ENCODE results near the gene ATE1. TPM values are rescaled to one million over a fixed set of nuclear protein-coding genes. Genes with fewer than 3 reads are reported as not detected.

The ATE1 gene
- total and polyA plus RNA-seq, 2 experiments from 2014 or later: 17.4 to 24.5 TPM

DNA sequence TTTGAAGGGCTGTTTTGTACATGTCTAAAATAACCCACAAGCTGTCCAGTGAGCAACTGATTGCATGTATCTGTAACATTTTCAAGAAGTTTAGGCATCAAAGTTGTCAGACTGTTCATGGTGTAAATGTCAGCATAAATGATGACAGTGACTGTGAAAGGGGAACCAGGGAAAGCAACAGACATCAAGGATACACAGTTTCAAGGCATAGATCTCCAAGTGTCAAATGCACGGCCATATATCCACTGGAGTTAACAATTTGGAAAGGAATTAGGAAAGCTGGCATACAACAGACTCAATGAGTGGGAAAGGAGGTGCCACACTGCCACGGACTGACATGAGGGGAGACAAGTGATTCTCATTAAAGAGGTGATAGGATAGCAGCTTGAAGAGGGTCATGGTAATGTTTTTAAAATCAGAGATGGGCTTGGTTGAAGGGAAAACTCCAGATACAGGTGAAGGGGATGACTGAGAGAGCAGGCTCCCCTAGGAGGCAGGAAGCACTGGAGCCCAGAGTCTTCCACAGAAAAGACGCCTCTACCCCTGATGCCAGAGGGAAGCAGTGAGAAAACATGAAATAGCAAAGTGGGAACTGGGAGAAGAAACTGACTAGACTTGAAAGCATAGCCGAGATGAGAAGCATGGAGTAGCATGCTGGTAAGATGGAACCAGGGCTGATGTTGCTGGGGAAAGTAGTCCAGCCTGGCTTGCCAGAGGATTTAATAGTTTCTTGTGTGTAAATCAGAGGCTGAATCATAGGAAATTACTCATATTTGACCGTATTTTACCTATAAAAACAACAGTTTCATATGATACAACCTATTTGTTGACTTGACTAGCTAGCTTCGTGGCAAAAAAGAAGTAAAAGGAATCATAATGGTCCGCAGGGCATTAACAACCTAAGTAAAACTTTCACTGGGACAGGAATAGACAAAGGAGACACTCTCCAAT lies 28.6 kb upstream of the ATE1 start:
- Histone ChIP-seq H3F3A (replicated peaks; ENCODE audit: low read depth) (no peaks in the 10 kb centered on the region), H3K27ac (ENCODE audit: low read depth) (no peak overlapping the region; the same call in 1 of the 2 replicates), H3K9me2 (ENCODE audit: insufficient read depth) (no peaks in the 10 kb centered on the region), H3K79me2 (replicated peaks; ENCODE audit: insufficient read depth) (no peaks in the 10 kb centered on the region), H3K4me2 (no peak overlapping the region), H3K4me1 (ENCODE audit: insufficient read depth) (peaks cover 14% of the 10 kb centered on the region), H3K4me3 (no peak overlapping the region), H2AFZ (no peak overlapping the region), H3K36me3 (ENCODE audit: insufficient read depth) (0 out of 2 replicates have a peak, but pooled peaks cover 6% of the 10 kb centered on the region), H4K20me1 (replicated peaks; ENCODE audit: insufficient read depth) (no peaks in the 10 kb centered on the region), H3K27me3 (ENCODE audit: insufficient read depth) (no peaks in the 10 kb centered on the region)
- peaks cover 2% of the 10 kb centered on the region for H3K27me3 Mint-ChIP-seq (ENCODE audit: insufficient read depth, low read depth, poor library complexity)
- H3K9me3 Mint-ChIP-seq: no peaks in the 10 kb centered on the region
- peaks cover 18% of the 10 kb centered on the region; the same call in 2 of the 3 replicates for H3K4me1 Mint-ChIP-seq
- DNase-seq (ENCODE audit: low spot score): no peak
- no peak for ATAC-seq
- no peak overlapping the region for H3K4me3 Mint-ChIP-seq
- no peak overlapping the region for H3K27ac Mint-ChIP-seq
- H3K36me3 Mint-ChIP-seq (ENCODE audit: low read depth): peaks cover 43% of the 10 kb centered on the region
- TF ChIP-seq EZH2phosphoT487 (IDR thresholded peaks at IDR 0.05; ENCODE audit: unreplicated experiment): no peak
- TF ChIP-seq CREB1 (CRISPR knock-in tag; IDR thresholded peaks at IDR 0.05; ENCODE audit: low read depth): no peak
- TF ChIP-seq, protein P1, sequence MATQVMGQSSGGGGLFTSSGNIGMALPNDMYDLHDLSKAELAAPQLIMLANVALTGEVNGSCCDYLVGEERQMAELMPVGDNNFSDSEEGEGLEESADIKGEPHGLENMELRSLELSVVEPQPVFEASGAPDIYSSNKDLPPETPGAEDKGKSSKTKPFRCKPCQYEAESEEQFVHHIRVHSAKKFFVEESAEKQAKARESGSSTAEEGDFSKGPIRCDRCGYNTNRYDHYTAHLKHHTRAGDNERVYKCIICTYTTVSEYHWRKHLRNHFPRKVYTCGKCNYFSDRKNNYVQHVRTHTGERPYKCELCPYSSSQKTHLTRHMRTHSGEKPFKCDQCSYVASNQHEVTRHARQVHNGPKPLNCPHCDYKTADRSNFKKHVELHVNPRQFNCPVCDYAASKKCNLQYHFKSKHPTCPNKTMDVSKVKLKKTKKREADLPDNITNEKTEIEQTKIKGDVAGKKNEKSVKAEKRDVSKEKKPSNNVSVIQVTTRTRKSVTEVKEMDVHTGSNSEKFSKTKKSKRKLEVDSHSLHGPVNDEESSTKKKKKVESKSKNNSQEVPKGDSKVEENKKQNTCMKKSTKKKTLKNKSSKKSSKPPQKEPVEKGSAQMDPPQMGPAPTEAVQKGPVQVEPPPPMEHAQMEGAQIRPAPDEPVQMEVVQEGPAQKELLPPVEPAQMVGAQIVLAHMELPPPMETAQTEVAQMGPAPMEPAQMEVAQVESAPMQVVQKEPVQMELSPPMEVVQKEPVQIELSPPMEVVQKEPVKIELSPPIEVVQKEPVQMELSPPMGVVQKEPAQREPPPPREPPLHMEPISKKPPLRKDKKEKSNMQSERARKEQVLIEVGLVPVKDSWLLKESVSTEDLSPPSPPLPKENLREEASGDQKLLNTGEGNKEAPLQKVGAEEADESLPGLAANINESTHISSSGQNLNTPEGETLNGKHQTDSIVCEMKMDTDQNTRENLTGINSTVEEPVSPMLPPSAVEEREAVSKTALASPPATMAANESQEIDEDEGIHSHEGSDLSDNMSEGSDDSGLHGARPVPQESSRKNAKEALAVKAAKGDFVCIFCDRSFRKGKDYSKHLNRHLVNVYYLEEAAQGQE (IDR thresholded peaks at IDR 0.05; ENCODE audit: unreplicated experiment): no peak
- no peak for TF ChIP-seq JUNB (IDR thresholded peaks at IDR 0.05; ENCODE audit: unreplicated experiment)
- TF ChIP-seq, protein P2, sequence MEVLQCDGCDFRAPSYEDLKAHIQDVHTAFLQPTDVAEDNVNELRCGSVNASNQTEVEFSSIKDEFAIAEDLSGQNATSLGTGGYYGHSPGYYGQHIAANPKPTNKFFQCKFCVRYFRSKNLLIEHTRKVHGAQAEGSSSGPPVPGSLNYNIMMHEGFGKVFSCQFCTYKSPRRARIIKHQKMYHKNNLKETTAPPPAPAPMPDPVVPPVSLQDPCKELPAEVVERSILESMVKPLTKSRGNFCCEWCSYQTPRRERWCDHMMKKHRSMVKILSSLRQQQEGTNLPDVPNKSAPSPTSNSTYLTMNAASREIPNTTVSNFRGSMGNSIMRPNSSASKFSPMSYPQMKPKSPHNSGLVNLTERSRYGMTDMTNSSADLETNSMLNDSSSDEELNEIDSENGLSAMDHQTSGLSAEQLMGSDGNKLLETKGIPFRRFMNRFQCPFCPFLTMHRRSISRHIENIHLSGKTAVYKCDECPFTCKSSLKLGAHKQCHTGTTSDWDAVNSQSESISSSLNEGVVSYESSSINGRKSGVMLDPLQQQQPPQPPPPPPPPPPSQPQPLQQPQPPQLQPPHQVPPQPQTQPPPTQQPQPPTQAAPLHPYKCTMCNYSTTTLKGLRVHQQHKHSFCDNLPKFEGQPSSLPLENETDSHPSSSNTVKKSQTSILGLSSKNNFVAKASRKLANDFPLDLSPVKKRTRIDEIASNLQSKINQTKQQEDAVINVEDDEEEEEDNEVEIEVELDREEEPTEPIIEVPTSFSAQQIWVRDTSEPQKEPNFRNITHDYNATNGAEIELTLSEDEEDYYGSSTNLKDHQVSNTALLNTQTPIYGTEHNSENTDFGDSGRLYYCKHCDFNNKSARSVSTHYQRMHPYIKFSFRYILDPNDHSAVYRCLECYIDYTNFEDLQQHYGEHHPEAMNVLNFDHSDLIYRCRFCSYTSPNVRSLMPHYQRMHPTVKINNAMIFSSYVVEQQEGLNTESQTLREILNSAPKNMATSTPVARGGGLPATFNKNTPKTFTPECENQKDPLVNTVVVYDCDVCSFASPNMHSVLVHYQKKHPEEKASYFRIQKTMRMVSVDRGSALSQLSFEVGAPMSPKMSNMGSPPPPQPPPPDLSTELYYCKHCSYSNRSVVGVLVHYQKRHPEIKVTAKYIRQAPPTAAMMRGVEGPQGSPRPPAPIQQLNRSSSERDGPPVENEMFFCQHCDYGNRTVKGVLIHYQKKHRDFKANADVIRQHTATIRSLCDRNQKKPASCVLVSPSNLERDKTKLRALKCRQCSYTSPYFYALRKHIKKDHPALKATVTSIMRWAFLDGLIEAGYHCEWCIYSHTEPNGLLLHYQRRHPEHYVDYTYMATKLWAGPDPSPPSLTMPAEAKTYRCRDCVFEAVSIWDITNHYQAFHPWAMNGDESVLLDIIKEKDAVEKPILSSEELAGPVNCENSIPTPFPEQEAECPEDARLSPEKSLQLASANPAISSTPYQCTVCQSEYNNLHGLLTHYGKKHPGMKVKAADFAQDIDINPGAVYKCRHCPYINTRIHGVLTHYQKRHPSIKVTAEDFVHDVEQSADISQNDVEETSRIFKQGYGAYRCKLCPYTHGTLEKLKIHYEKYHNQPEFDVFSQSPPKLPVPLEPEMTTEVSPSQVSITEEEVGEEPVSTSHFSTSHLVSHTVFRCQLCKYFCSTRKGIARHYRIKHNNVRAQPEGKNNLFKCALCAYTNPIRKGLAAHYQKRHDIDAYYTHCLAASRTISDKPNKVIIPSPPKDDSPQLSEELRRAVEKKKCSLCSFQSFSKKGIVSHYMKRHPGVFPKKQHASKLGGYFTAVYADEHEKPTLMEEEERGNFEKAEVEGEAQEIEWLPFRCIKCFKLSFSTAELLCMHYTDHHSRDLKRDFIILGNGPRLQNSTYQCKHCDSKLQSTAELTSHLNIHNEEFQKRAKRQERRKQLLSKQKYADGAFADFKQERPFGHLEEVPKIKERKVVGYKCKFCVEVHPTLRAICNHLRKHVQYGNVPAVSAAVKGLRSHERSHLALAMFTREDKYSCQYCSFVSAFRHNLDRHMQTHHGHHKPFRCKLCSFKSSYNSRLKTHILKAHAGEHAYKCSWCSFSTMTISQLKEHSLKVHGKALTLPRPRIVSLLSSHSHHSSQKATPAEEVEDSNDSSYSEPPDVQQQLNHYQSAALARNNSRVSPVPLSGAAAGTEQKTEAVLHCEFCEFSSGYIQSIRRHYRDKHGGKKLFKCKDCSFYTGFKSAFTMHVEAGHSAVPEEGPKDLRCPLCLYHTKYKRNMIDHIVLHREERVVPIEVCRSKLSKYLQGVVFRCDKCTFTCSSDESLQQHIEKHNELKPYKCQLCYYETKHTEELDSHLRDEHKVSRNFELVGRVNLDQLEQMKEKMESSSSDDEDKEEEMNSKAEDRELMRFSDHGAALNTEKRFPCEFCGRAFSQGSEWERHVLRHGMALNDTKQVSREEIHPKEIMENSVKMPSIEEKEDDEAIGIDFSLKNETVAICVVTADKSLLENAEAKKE (CRISPR knock-in tag; IDR thresholded peaks at IDR 0.05): no peak
- TF ChIP-seq EZH2 (IDR thresholded peaks at IDR 0.05; ENCODE audit: low read depth, unreplicated experiment): no peak
- TF ChIP-seq ZNF114 (CRISPR knock-in tag; IDR thresholded peaks at IDR 0.05): no peak
- TF ChIP-seq, protein P3, sequence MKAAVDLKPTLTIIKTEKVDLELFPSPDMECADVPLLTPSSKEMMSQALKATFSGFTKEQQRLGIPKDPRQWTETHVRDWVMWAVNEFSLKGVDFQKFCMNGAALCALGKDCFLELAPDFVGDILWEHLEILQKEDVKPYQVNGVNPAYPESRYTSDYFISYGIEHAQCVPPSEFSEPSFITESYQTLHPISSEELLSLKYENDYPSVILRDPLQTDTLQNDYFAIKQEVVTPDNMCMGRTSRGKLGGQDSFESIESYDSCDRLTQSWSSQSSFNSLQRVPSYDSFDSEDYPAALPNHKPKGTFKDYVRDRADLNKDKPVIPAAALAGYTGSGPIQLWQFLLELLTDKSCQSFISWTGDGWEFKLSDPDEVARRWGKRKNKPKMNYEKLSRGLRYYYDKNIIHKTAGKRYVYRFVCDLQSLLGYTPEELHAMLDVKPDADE (IDR thresholded peaks at IDR 0.05): no peak
- TF ChIP-seq, protein P4, sequence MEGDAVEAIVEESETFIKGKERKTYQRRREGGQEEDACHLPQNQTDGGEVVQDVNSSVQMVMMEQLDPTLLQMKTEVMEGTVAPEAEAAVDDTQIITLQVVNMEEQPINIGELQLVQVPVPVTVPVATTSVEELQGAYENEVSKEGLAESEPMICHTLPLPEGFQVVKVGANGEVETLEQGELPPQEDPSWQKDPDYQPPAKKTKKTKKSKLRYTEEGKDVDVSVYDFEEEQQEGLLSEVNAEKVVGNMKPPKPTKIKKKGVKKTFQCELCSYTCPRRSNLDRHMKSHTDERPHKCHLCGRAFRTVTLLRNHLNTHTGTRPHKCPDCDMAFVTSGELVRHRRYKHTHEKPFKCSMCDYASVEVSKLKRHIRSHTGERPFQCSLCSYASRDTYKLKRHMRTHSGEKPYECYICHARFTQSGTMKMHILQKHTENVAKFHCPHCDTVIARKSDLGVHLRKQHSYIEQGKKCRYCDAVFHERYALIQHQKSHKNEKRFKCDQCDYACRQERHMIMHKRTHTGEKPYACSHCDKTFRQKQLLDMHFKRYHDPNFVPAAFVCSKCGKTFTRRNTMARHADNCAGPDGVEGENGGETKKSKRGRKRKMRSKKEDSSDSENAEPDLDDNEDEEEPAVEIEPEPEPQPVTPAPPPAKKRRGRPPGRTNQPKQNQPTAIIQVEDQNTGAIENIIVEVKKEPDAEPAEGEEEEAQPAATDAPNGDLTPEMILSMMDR (conservative IDR thresholded peaks at IDR 0.05; ENCODE audit: low read depth in 2 of 2): no peak
- no peak for TF ChIP-seq NANOG (IDR thresholded peaks at IDR 0.05; ENCODE audit: borderline replicate concordance)
- TF ChIP-seq ZNF331 (CRISPR knock-in tag; IDR thresholded peaks at IDR 0.05; ENCODE audit: low read depth): no peak
- TF ChIP-seq STAT1 (IDR thresholded peaks at IDR 0.05; ENCODE audit: unreplicated experiment): no peak
- TF ChIP-seq POLR2AphosphoS5 (IDR thresholded peaks at IDR 0.05; ENCODE audit: low read depth): no peak

Data from GM23338 (cell line).